Measurements from ENCODE around the gene SOX18. TPM values are rescaled to one million over a fixed set of nuclear protein-coding genes. Genes with fewer than 3 reads are reported as not detected.

The SOX18 gene
- total and polyA plus RNA-seq, 2 of the 13 experiments (the other 11 are each of a cell fraction or from before 2014, with no cell fraction given) = 1.6 to 1.9 TPM

DNA sequence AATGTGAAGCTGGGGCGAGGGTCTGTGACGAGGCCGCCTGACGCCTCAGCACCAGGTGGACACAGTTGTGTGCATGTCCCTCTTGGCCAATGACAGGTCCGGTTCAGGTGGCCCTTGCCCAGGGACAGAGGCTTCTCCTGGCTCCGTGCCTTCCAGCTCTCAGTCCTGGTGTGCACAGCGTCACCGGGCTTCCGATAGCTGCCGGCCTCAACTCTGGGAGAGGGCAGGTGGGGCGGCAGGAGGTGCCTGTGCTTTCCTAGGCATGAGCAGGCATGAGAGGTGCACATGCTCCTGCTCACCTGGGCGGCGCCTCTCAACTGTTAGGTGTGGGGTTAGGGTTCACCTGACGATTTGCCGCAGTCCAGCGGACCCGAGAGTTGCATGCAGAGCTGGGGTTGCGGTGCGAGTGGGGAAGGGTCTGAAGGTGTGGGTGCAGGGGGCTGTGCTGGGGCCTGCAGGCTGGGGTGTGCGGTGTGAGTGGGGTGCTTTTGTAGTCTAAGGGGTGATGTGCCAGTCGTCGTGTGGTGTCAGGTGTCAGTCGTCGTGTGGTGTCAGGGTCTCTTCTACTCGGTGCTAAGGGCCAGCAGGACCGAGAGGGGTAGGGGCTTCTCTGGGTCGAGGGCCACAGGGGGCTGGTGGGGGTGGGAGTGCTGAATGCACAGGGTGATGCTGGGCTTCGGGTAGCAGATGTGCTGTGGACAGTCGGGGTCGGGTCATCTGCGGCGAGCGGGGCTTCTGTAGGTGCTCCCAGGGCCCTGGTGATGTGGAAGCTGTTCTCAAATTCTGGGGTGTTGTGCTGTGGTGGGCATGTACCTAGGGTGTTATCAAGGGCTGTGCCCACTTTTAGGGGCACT is 3.8 kb upstream of the SOX18 start (continued):
- TF ChIP-seq, protein P1, sequence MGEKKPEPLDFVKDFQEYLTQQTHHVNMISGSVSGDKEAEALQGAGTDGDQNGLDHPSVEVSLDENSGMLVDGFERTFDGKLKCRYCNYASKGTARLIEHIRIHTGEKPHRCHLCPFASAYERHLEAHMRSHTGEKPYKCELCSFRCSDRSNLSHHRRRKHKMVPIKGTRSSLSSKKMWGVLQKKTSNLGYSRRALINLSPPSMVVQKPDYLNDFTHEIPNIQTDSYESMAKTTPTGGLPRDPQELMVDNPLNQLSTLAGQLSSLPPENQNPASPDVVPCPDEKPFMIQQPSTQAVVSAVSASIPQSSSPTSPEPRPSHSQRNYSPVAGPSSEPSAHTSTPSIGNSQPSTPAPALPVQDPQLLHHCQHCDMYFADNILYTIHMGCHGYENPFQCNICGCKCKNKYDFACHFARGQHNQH (CRISPR knock-in tag; IDR thresholded peaks at IDR 0.05) = peak; percentile 70; the same call in 1 of the 2 replicates
- TF ChIP-seq ZNF501 (CRISPR knock-in tag; IDR thresholded peaks at IDR 0.05) (0 out of 2 replicates have a peak, but pooled peaks have one; percentile 61), ZNF672 (CRISPR knock-in tag; IDR thresholded peaks at IDR 0.05) (peak; percentile 34; the same call in 1 of the 2 replicates), SP4 (CRISPR knock-in tag; IDR thresholded peaks at IDR 0.05) (peak; percentile 5), HNF4G (IDR thresholded peaks at IDR 0.05; ENCODE audit: borderline replicate concordance, low read depth, low read length) (no peak; the same call in 1 of the 2 replicates), HNF4G (CRISPR knock-in tag; IDR thresholded peaks at IDR 0.05; ENCODE audit: borderline replicate concordance, low read depth) (peak; percentile 47; the same call in 1 of the 2 replicates), MBNL3 (CRISPR knock-in tag; conservative IDR thresholded peaks at IDR 0.05) (no peak), MAFK (conservative IDR thresholded peaks at IDR 0.05 in 1 of 2, IDR thresholded peaks at IDR 0.05 in 1 of 2; ENCODE audit: low read length in 2 of 2) (no peak), ZNF652 (CRISPR knock-in tag; IDR thresholded peaks at IDR 0.05; ENCODE audit: borderline replicate concordance, low read depth) (no peak), ZNF790 (CRISPR knock-in tag; IDR thresholded peaks at IDR 0.05; ENCODE audit: borderline replicate concordance) (peak; percentile 83; the same call in 1 of the 2 replicates), MED1 (CRISPR knock-in tag; IDR thresholded peaks at IDR 0.05) (peak; percentile 61), MIXL1 (CRISPR knock-in tag; IDR thresholded peaks at IDR 0.05) (no peak), EP300 (IDR thresholded peaks at IDR 0.05; ENCODE audit: low read depth in 2 of 2, low read length in 2 of 2) (no peak), EP300 (CRISPR knock-in tag; IDR thresholded peaks at IDR 0.05; ENCODE audit: borderline replicate concordance) (peak; percentile 39; the same call in 1 of the 2 replicates), HNF4A (CRISPR knock-in tag; IDR thresholded peaks at IDR 0.05) (peak; percentile 71; the same call in 1 of the 2 replicates), IKZF1 (IDR thresholded peaks at IDR 0.05) (0 out of 2 replicates have a peak, but pooled peaks have one; percentile 19), ZNF543 (CRISPR knock-in tag; IDR thresholded peaks at IDR 0.05) (no peak)
- TF ChIP-seq, protein P2, sequence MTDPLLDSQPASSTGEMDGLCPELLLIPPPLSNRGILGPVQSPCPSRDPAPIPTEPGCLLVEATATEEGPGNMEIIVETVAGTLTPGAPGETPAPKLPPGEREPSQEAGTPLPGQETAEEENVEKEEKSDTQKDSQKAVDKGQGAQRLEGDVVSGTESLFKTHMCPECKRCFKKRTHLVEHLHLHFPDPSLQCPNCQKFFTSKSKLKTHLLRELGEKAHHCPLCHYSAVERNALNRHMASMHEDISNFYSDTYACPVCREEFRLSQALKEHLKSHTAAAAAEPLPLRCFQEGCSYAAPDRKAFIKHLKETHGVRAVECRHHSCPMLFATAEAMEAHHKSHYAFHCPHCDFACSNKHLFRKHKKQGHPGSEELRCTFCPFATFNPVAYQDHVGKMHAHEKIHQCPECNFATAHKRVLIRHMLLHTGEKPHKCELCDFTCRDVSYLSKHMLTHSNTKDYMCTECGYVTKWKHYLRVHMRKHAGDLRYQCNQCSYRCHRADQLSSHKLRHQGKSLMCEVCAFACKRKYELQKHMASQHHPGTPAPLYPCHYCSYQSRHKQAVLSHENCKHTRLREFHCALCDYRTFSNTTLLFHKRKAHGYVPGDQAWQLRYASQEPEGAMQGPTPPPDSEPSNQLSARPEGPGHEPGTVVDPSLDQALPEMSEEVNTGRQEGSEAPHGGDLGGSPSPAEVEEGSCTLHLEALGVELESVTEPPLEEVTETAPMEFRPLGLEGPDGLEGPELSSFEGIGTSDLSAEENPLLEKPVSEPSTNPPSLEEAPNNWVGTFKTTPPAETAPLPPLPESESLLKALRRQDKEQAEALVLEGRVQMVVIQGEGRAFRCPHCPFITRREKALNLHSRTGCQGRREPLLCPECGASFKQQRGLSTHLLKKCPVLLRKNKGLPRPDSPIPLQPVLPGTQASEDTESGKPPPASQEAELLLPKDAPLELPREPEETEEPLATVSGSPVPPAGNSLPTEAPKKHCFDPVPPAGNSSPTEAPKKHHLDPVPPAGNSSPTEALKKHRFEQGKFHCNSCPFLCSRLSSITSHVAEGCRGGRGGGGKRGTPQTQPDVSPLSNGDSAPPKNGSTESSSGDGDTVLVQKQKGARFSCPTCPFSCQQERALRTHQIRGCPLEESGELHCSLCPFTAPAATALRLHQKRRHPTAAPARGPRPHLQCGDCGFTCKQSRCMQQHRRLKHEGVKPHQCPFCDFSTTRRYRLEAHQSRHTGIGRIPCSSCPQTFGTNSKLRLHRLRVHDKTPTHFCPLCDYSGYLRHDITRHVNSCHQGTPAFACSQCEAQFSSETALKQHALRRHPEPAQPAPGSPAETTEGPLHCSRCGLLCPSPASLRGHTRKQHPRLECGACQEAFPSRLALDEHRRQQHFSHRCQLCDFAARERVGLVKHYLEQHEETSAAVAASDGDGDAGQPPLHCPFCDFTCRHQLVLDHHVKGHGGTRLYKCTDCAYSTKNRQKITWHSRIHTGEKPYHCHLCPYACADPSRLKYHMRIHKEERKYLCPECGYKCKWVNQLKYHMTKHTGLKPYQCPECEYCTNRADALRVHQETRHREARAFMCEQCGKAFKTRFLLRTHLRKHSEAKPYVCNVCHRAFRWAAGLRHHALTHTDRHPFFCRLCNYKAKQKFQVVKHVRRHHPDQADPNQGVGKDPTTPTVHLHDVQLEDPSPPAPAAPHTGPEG (CRISPR knock-in tag; IDR thresholded peaks at IDR 0.05) = no peak; the same call in 1 of the 2 replicates
- TF ChIP-seq, protein P3, sequence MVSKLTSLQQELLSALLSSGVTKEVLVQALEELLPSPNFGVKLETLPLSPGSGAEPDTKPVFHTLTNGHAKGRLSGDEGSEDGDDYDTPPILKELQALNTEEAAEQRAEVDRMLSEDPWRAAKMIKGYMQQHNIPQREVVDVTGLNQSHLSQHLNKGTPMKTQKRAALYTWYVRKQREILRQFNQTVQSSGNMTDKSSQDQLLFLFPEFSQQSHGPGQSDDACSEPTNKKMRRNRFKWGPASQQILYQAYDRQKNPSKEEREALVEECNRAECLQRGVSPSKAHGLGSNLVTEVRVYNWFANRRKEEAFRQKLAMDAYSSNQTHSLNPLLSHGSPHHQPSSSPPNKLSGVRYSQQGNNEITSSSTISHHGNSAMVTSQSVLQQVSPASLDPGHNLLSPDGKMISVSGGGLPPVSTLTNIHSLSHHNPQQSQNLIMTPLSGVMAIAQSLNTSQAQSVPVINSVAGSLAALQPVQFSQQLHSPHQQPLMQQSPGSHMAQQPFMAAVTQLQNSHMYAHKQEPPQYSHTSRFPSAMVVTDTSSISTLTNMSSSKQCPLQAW (CRISPR knock-in tag; IDR thresholded peaks at IDR 0.05) = peak; percentile 89
- TF ChIP-seq, protein P4, sequence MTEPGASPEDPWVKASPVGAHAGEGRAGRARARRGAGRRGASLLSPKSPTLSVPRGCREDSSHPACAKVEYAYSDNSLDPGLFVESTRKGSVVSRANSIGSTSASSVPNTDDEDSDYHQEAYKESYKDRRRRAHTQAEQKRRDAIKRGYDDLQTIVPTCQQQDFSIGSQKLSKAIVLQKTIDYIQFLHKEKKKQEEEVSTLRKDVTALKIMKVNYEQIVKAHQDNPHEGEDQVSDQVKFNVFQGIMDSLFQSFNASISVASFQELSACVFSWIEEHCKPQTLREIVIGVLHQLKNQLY (CRISPR knock-in tag; IDR thresholded peaks at IDR 0.05) = peak; percentile 95

Data from HepG2 (cell line).